ENCODE data around the gene TCF3.

GRCh38 chr19:1579222-1579621, 73.2 kb downstream of the TCF3 start:
- TF ChIP-seq EP300 (IDR thresholded peaks at IDR 0.05; ENCODE audit: borderline replicate concordance) (no peak), YY1 (IDR thresholded peaks at IDR 0.05; ENCODE audit: low read depth) (no peak), EGR1 (IDR thresholded peaks at IDR 0.05) (no peak), RAD21 (IDR thresholded peaks at IDR 0.05; ENCODE audit: low read depth) (no peak), ZBTB7A (IDR thresholded peaks at IDR 0.05; ENCODE audit: low read depth) (no peak), USF1 (IDR thresholded peaks at IDR 0.05) (no peak)
- TF ChIP-seq, protein P1, sequence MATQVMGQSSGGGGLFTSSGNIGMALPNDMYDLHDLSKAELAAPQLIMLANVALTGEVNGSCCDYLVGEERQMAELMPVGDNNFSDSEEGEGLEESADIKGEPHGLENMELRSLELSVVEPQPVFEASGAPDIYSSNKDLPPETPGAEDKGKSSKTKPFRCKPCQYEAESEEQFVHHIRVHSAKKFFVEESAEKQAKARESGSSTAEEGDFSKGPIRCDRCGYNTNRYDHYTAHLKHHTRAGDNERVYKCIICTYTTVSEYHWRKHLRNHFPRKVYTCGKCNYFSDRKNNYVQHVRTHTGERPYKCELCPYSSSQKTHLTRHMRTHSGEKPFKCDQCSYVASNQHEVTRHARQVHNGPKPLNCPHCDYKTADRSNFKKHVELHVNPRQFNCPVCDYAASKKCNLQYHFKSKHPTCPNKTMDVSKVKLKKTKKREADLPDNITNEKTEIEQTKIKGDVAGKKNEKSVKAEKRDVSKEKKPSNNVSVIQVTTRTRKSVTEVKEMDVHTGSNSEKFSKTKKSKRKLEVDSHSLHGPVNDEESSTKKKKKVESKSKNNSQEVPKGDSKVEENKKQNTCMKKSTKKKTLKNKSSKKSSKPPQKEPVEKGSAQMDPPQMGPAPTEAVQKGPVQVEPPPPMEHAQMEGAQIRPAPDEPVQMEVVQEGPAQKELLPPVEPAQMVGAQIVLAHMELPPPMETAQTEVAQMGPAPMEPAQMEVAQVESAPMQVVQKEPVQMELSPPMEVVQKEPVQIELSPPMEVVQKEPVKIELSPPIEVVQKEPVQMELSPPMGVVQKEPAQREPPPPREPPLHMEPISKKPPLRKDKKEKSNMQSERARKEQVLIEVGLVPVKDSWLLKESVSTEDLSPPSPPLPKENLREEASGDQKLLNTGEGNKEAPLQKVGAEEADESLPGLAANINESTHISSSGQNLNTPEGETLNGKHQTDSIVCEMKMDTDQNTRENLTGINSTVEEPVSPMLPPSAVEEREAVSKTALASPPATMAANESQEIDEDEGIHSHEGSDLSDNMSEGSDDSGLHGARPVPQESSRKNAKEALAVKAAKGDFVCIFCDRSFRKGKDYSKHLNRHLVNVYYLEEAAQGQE (IDR thresholded peaks at IDR 0.05; ENCODE audit: low read depth) = no peak

Measured in Ishikawa (cell line).